ENCODE measurements around the gene PGS1.

DNA sequence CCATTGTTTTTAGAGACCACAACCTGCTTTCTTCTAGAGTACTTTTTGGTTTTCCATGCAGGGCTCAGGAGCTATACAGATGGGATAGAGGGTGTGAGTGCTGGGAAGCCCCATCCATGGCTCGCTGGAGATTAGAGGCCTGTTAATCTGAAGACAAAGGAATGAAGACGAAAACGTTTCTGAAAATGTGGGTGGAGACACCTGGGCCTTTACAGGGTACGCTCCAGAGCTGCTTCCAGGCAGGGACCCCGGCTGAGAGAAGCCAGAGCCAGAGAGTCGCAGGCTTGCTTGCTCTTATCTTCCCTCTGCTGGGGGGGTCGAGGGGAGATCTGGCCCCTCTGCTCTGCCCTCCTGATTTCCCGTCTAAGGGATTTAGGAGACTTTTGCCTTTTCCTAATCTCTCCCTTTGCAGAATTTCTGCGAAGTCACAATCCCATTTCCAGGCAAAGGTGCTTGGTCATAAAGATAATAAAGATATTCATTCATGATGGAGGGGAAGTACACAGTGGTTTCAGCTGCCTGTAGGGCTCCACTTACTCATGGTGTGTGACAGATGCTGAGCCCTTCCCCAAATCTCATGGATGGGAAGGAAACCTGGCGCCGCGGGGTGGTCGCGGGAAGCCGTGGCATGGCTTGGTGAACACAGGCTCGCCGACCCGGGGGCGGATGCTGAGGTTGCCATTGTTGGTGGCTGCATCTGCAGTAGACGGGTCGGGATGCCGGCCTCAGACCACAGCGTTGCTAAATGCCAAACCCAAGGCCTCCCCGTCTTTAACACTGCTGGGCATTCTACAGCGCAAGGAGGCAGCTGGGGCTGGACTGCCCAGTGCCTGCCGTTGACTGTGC lies 13.8 kb upstream of the PGS1 start:
- no peak for TF ChIP-seq EZH2 (IDR thresholded peaks at IDR 0.05; ENCODE audit: borderline replicate concordance, low read depth, low read length, poor library complexity, severe bottlenecking)
- TF ChIP-seq, protein P1, sequence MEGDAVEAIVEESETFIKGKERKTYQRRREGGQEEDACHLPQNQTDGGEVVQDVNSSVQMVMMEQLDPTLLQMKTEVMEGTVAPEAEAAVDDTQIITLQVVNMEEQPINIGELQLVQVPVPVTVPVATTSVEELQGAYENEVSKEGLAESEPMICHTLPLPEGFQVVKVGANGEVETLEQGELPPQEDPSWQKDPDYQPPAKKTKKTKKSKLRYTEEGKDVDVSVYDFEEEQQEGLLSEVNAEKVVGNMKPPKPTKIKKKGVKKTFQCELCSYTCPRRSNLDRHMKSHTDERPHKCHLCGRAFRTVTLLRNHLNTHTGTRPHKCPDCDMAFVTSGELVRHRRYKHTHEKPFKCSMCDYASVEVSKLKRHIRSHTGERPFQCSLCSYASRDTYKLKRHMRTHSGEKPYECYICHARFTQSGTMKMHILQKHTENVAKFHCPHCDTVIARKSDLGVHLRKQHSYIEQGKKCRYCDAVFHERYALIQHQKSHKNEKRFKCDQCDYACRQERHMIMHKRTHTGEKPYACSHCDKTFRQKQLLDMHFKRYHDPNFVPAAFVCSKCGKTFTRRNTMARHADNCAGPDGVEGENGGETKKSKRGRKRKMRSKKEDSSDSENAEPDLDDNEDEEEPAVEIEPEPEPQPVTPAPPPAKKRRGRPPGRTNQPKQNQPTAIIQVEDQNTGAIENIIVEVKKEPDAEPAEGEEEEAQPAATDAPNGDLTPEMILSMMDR (conservative IDR thresholded peaks at IDR 0.05; ENCODE audit: low read depth, low read length): no peak
